ENCODE measurements around the gene TAS2R50. TPM values are rescaled to one million over a fixed set of nuclear protein-coding genes. Genes with fewer than 3 reads are reported as not detected.

The TAS2R50 gene
- total and polyA plus RNA-seq, 10 of the 15 experiments (the other 5 are each of a cell fraction or from before 2014, with no cell fraction given): 0.33 to 3.2 (median 1.6) TPM; not detected in 5

DNA sequence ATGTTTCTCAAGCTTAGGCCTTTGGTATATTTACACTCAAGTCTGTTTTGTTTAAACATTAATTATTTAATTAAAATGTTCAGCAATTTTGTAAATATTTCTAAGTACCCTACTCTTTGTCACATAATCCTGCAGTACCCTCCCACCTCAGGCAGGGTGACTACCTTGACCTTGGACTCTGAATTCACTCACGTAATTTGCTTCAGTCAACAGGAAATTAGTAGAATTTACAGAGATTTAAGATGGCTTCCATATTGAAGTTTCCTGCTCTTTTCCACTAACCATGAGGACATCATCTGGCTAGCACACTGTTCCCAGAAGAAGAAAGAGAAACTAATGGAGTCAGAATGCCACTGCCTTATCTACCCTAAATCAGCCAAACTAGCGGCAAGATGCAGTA is 36.7 kb upstream of the TAS2R50 start:
- in situ Hi-C loops (cut with MboI): no loop called here

More for the DNA sequence above, 36.7 kb upstream of the TAS2R50 start:
- intact Hi-C loops (cut with micrococcal nuclease; ENCODE audit: unreplicated experiment): no loop called here
- no peak for DNase-seq (ENCODE audit: low read depth, low spot score)
- H3K4me1 ChIP-seq (ENCODE audit: control insufficient read depth, insufficient read depth, low read length): no peaks in the 10 kb centered on the region
- no peak for FAIRE-seq
- no TSS peak for BruUV-seq (replicated peaks)
- RAD21 ChIA-PET (ENCODE audit: unreplicated experiment): no interaction called here
- TF ChIP-seq, protein P1, sequence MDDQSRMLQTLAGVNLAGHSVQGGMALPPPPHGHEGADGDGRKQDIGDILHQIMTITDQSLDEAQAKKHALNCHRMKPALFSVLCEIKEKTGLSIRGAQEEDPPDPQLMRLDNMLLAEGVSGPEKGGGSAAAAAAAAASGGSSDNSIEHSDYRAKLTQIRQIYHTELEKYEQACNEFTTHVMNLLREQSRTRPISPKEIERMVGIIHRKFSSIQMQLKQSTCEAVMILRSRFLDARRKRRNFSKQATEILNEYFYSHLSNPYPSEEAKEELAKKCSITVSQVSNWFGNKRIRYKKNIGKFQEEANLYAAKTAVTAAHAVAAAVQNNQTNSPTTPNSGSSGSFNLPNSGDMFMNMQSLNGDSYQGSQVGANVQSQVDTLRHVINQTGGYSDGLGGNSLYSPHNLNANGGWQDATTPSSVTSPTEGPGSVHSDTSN (IDR thresholded peaks at IDR 0.05; ENCODE audit: insufficient replicate concordance, low read depth, low read length): no peak
- TF ChIP-seq NFYB (IDR thresholded peaks at IDR 0.05; ENCODE audit: insufficient read depth, low read depth, low read length): no peak
- TF ChIP-seq LARP7 (IDR thresholded peaks at IDR 0.05): no peak
- no peak for TF ChIP-seq POLR2A (IDR thresholded peaks at IDR 0.05; ENCODE audit: low read depth, low read length)
- no peak for TF ChIP-seq NR2C2 (IDR thresholded peaks at IDR 0.05; ENCODE audit: borderline replicate concordance, control insufficient read depth, insufficient read length, low read depth)
- TF ChIP-seq, protein P2, sequence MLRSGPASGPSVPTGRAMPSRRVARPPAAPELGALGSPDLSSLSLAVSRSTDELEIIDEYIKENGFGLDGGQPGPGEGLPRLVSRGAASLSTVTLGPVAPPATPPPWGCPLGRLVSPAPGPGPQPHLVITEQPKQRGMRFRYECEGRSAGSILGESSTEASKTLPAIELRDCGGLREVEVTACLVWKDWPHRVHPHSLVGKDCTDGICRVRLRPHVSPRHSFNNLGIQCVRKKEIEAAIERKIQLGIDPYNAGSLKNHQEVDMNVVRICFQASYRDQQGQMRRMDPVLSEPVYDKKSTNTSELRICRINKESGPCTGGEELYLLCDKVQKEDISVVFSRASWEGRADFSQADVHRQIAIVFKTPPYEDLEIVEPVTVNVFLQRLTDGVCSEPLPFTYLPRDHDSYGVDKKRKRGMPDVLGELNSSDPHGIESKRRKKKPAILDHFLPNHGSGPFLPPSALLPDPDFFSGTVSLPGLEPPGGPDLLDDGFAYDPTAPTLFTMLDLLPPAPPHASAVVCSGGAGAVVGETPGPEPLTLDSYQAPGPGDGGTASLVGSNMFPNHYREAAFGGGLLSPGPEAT (IDR thresholded peaks at IDR 0.05; ENCODE audit: low read depth): no peak
- TF ChIP-seq FOS (IDR thresholded peaks at IDR 0.05; ENCODE audit: borderline replicate concordance, extremely low read depth, insufficient read length): no peak
- TF ChIP-seq SREBF2 (IDR thresholded peaks at IDR 0.05; ENCODE audit: low read length): no peak
- TF ChIP-seq, protein P3, sequence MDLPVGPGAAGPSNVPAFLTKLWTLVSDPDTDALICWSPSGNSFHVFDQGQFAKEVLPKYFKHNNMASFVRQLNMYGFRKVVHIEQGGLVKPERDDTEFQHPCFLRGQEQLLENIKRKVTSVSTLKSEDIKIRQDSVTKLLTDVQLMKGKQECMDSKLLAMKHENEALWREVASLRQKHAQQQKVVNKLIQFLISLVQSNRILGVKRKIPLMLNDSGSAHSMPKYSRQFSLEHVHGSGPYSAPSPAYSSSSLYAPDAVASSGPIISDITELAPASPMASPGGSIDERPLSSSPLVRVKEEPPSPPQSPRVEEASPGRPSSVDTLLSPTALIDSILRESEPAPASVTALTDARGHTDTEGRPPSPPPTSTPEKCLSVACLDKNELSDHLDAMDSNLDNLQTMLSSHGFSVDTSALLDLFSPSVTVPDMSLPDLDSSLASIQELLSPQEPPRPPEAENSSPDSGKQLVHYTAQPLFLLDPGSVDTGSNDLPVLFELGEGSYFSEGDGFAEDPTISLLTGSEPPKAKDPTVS (IDR thresholded peaks at IDR 0.05; ENCODE audit: low read depth, low read length): no peak
- TF ChIP-seq, protein P4, sequence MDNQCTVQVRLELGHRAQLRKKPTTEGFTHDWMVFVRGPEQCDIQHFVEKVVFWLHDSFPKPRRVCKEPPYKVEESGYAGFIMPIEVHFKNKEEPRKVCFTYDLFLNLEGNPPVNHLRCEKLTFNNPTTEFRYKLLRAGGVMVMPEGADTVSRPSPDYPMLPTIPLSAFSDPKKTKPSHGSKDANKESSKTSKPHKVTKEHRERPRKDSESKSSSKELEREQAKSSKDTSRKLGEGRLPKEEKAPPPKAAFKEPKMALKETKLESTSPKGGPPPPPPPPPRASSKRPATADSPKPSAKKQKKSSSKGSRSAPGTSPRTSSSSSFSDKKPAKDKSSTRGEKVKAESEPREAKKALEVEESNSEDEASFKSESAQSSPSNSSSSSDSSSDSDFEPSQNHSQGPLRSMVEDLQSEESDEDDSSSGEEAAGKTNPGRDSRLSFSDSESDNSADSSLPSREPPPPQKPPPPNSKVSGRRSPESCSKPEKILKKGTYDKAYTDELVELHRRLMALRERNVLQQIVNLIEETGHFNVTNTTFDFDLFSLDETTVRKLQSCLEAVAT (IDR thresholded peaks at IDR 0.05): no peak
- no peak for TF ChIP-seq RBBP5 (conservative IDR thresholded peaks at IDR 0.05)
- no peak for TF ChIP-seq STAT3 (IDR thresholded peaks at IDR 0.05; ENCODE audit: low read depth, low read length)
- TF ChIP-seq ZNF622 (IDR thresholded peaks at IDR 0.05): no peak
- TF ChIP-seq STAT1 (conservative IDR thresholded peaks at IDR 0.05): no peak
- TF ChIP-seq IKZF2 (IDR thresholded peaks at IDR 0.05): no peak
- no peak for TF ChIP-seq SRF (IDR thresholded peaks at IDR 0.05; ENCODE audit: low read depth in 2 of 2, low read length in 2 of 2)
- no peak for TF ChIP-seq TARDBP (IDR thresholded peaks at IDR 0.05; ENCODE audit: borderline replicate concordance)
- no peaks in the 10 kb centered on the region; the same call in 1 of the 3 replicates for H3K9me3 ChIP-seq (replicated peaks; ENCODE audit: control insufficient read depth, insufficient read depth, low read length)
- H3K27me3 ChIP-seq (replicated peaks in 1 of 2; ENCODE audit: control insufficient read depth in 2 of 2, insufficient read depth in 2 of 2, low read length in 1 of 2): no peaks in the 10 kb centered on the region
- no peaks in the 10 kb centered on the region; a peak in 2 of 4 replicates for H3K36me3 ChIP-seq (ENCODE audit: control insufficient read depth in 2 of 2, insufficient read depth in 2 of 2, low read length in 1 of 2)
- 98% methylated on average over 2 of the region's 2 CpGs for WGBS (ENCODE audit: insufficient coverage, insufficient replicate concordance, low lambda C conversion rate, missing lambda C conversion rate)
- ATAC-seq: no peak
- no peak overlapping the region for H3K27ac ChIP-seq (ENCODE audit: control insufficient read depth, insufficient read depth)
- no peaks in the 10 kb centered on the region for H4K20me1 ChIP-seq (ENCODE audit: control insufficient read depth, insufficient read depth)
- POLR2A ChIA-PET: no interaction called here
- H3K4me2 ChIP-seq (ENCODE audit: control insufficient read depth, insufficient read depth): no peak overlapping the region
- H3K9ac ChIP-seq (ENCODE audit: control insufficient read depth, insufficient read depth, low read length): no peak overlapping the region
- CTCF ChIA-PET: interaction anchor here (1.2 kb wide), 1 partner anchor 10 kb away, joined by 3 read pairs; no protein-coding TSS in a partner anchor
- no peak overlapping the region for H2AFZ ChIP-seq (ENCODE audit: control insufficient read depth, low read depth, low read length)
- SMC1A ChIA-PET (ENCODE audit: uncharacterized antibody, unreplicated experiment): interaction anchor here (1.2 kb wide), 1 partner anchor 15 kb away, joined by 3 read pairs; no protein-coding TSS in a partner anchor
- no peak overlapping the region for H3K4me3 ChIP-seq
- H3K79me2 ChIP-seq (ENCODE audit: control insufficient read depth, insufficient read depth, low read length): no peaks in the 10 kb centered on the region

All from GM12878 (cell line).